CD4-positive, CD25-positive, alpha-beta regulatory T cell (primary cell): ENCODE results near the gene MYMK. TPM values are rescaled to one million over a fixed set of nuclear protein-coding genes. Genes with fewer than 3 reads are reported as not detected.

Experiments
- ATAC-seq, 2 donors: fragments of 150-1000 bp; cut with Tn5 transposase; one replicate each; pipeline ENCODE4 v1.10.0; 2021; ENCODE audit warnings: low read depth in 2 of 2, moderate number of reproducible peaks in 2 of 2, moderate library complexity in 1 of 2
- DNase-seq, 3 donors: peaks; one replicate each; pipeline versions ENCODE4 v3.0.0 to v3.0.0-alpha.2; 2012 to 2022; ENCODE audit warnings: mixed read lengths in 1 of 3
- H3K27ac ChIP-seq: one replicate; pipeline ENCODE4 v1.7.0; 2013; ENCODE audit warnings: mild to moderate bottlenecking, low read length; ENCODE audit not compliant: insufficient read depth, poor library complexity, severe bottlenecking
- H3K27me3 ChIP-seq: one replicate; pipeline ENCODE4 v1.7.0; 2013; ENCODE audit warnings: low read length; ENCODE audit not compliant: control insufficient read depth, insufficient read depth
- H3K36me3 ChIP-seq: one replicate; pipeline ENCODE4 v1.7.0; 2013; ENCODE audit warnings: mild to moderate bottlenecking, low read length, moderate library complexity; ENCODE audit not compliant: control insufficient read depth, insufficient read depth
- H3K4me1 ChIP-seq: 2 replicates; pipeline ENCODE4 v1.7.0; 2013; ENCODE audit warnings: mild to moderate bottlenecking, low read length; ENCODE audit not compliant: insufficient read depth, control insufficient read depth, poor library complexity, severe bottlenecking
- H3K4me3 ChIP-seq: one replicate; pipeline ENCODE4 v1.7.0; 2013; ENCODE audit warnings: low read depth, mild to moderate bottlenecking, low read length, moderate library complexity
- H3K9me3 ChIP-seq, 2 experiments: 1 replicate in 1 of 2; 2 replicates in 1 of 2; pipeline ENCODE4 v1.7.0; 2013; ENCODE audit warnings: low read length in 2 of 2, mild to moderate bottlenecking in 1 of 2, moderate library complexity in 1 of 2; ENCODE audit not compliant: control insufficient read depth in 2 of 2
- H3K27ac Mint-ChIP-seq, 3 donors: one replicate each; pipeline ENCODE4 v1.8.0; 2020 to 2022; ENCODE audit warnings: mild to moderate bottlenecking in 3 of 3, mixed read lengths in 3 of 3, moderate library complexity in 2 of 3
- H3K27me3 Mint-ChIP-seq: one replicate; pipeline ENCODE4 v1.8.0; 2022; ENCODE audit warnings: mild to moderate bottlenecking, mixed read lengths
- H3K36me3 Mint-ChIP-seq: one replicate; pipeline ENCODE4 v1.8.0; 2020; ENCODE audit warnings: mixed read lengths
- H3K4me1 Mint-ChIP-seq, 4 donors: one replicate each; pipeline ENCODE4 v1.8.0; 2020 to 2022; ENCODE audit warnings: mixed read lengths in 4 of 4, mild to moderate bottlenecking in 1 of 4
- H3K4me3 Mint-ChIP-seq, 4 donors: one replicate each; pipeline ENCODE4 v1.8.0; 2020 to 2022; ENCODE audit warnings: mild to moderate bottlenecking in 4 of 4, mixed read lengths in 4 of 4, moderate library complexity in 3 of 4
- H3K9me3 Mint-ChIP-seq, 7 donors: one replicate each; pipeline ENCODE4 v1.8.0; 2020 to 2022; ENCODE audit warnings: mixed read lengths in 7 of 7, mild to moderate bottlenecking in 3 of 7, moderate library complexity in 2 of 7
- polyA plus RNA-seq, 4 donors: library from polyadenylated mRNA; unstranded; fragments of 300-500 nt; fragmentation: Illumina TruSeq; gene quantifications; one replicate each; pipeline ENCODE4 v1.2.3, GENCODE V29; 2021
- total RNA-seq: library from RNA; stranded (reverse); gene quantifications from one replicate; pipeline ENCODE4 v1.2.3, GENCODE V29; 2022

The MYMK gene
- total and polyA plus RNA-seq, 5 donors from 2014 or later = not detected

DNA sequence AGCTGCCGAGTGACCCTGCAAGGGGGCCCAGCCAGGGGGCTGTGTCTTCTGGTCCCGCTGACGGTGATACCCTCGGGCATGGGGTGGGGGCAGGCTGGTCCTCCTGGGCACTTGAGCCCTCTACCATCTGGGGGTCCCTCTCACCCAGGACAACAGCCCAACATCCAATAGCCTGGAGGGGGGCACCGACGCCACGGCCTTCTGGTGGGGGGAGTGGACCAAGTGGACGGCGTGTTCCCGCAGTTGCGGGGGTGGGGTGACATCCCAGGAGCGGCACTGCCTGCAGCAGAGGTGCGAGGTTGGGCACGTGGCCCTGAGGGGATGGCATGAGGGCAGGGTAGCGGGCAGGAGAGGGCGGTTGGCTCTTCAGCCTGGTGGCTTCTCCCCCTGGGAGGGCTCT lies 12.5 kb upstream of the MYMK start:
- H3K4me1 Mint-ChIP-seq = peaks cover 0 to 9% (median 0%) of the 10 kb centered on the region in 4 donors
- H3K4me1 ChIP-seq = peaks cover 4% of the 10 kb centered on the region
- no peaks in the 10 kb centered on the region for H3K9me3 ChIP-seq
- H3K36me3 Mint-ChIP-seq = no peaks in the 10 kb centered on the region
- DNase-seq (no peak), ATAC-seq (no peak)
- peaks cover 0 to 1% (median 0%) of the 10 kb centered on the region in 7 donors for H3K9me3 Mint-ChIP-seq
- no peaks in the 10 kb centered on the region for H3K36me3 ChIP-seq
- H3K27ac ChIP-seq = no peak overlapping the region
- H3K4me3 ChIP-seq = no peak overlapping the region
- no peak overlapping the region for H3K27ac Mint-ChIP-seq
- no peak overlapping the region for H3K4me3 Mint-ChIP-seq
- H3K27me3 ChIP-seq = no peaks in the 10 kb centered on the region
- peaks cover 9% of the 10 kb centered on the region for H3K27me3 Mint-ChIP-seq

DNA sequence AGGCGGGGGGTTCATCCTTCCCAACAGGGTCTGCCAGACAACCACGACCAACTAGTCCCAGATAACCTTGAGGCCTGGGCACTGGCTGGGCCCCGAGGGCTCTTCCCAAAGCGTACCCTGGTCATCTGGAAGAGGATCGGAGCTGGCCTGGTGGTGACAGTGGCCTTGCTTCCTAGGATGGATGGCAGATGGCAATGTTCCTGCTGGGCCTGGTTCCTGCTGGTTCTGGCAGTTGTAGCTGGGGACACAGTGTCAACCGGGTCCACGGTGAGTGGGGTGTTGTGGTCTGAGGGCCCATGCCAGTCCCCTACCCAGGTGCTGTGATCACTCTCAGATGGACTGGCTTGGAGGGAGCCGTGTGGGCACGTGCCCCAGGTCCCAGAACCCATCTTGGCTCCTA lies 11.8 kb upstream of the MYMK start:
- H3K36me3 Mint-ChIP-seq = no peaks in the 10 kb centered on the region
- Histone ChIP-seq H3K9me3 (no peaks in the 10 kb centered on the region), H3K27ac (no peak overlapping the region), H3K36me3 (no peaks in the 10 kb centered on the region), H3K4me3 (no peak overlapping the region), H3K27me3 (no peaks in the 10 kb centered on the region), H3K4me1 (peaks cover 4% of the 10 kb centered on the region)
- ATAC-seq = no peak
- H3K4me3 Mint-ChIP-seq = no peak overlapping the region
- peaks cover 0 to 9% (median 0%) of the 10 kb centered on the region in 4 donors for H3K4me1 Mint-ChIP-seq
- H3K27ac Mint-ChIP-seq = no peak overlapping the region
- no peak for DNase-seq
- peaks cover 0 to 1% (median 0%) of the 10 kb centered on the region in 7 donors for H3K9me3 Mint-ChIP-seq
- H3K27me3 Mint-ChIP-seq = peaks cover 9% of the 10 kb centered on the region

DNA sequence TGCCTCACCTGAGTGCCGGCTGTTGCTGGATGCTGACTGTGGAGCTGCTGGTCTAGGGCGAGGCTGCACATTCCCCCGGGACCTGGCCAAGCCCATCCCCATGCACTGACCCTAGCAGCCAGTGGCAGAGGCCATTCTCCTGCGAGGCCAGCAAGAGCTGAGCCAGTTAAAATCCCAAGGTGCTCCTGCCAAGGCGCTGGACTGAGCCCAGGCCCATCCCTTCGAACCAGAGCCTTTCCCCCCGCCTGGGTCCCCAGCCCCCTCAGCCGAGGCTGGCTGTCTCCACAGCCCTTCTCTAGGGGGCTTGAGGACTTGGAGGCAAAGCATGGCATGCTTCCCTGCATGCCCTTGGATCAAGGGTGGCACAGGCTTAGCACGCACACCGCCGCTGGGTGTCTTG lies 11.3 kb upstream of the MYMK start:
- Histone ChIP-seq H3K36me3 (no peaks in the 10 kb centered on the region), H3K4me3 (no peak overlapping the region), H3K9me3 (no peaks in the 10 kb centered on the region), H3K4me1 (peaks cover 4% of the 10 kb centered on the region), H3K27ac (no peak overlapping the region), H3K27me3 (no peaks in the 10 kb centered on the region)
- DNase-seq = no peak
- no peaks in the 10 kb centered on the region for H3K36me3 Mint-ChIP-seq
- H3K27me3 Mint-ChIP-seq = peaks cover 9% of the 10 kb centered on the region
- ATAC-seq = no peak
- H3K27ac Mint-ChIP-seq = no peak overlapping the region
- no peak overlapping the region for H3K4me3 Mint-ChIP-seq
- H3K4me1 Mint-ChIP-seq = peaks cover 0 to 9% (median 0%) of the 10 kb centered on the region in 4 donors
- H3K9me3 Mint-ChIP-seq = peaks cover 0 to 1% (median 0%) of the 10 kb centered on the region in 7 donors

DNA sequence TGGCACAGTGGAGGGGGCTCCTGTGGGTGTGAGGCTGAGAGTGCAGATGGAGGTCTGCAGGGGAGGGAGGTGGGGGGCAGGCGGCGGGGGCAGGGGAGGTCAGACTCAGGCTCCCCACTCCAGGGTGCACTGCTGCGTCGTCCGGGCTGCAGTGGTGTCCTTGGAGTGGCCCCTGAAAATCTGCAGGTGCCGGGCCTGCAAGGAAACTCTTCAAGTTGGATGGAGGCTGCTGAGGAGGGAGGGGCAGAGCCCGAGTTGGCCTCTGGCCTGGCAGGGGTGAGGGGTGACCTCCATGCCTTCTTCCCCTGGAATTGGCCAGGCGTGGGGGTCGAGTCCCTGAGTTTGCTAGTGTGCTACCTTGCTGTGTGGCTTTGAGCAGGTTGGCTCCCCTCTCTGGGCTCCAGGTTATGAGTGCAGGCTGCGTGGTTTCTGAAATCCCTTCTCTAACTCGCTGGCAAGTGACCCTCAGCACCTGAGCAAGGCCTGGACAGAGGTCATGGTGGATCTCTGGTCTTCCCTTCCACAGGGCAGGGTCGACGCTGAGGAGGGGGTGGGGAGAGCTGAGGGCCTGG lies 10.6 kb upstream of the MYMK start:
- no peaks in the 10 kb centered on the region for H3K27me3 ChIP-seq
- H3K36me3 ChIP-seq = no peaks in the 10 kb centered on the region
- no peak overlapping the region for H3K4me3 ChIP-seq
- H3K27ac ChIP-seq = no peak overlapping the region
- no peak for ATAC-seq
- H3K4me1 ChIP-seq = peaks cover 4% of the 10 kb centered on the region
- DNase-seq = no peak
- Mint-ChIP-seq H3K4me3 (no peak overlapping the region), H3K27ac (no peak overlapping the region), H3K36me3 (no peaks in the 10 kb centered on the region), H3K4me1 (peaks cover 0 to 8% (median 0%) of the 10 kb centered on the region in 4 donors), H3K27me3 (peaks cover 9% of the 10 kb centered on the region), H3K9me3 (peaks cover 0 to 1% (median 0%) of the 10 kb centered on the region in 7 donors)
- H3K9me3 ChIP-seq = no peaks in the 10 kb centered on the region

DNA sequence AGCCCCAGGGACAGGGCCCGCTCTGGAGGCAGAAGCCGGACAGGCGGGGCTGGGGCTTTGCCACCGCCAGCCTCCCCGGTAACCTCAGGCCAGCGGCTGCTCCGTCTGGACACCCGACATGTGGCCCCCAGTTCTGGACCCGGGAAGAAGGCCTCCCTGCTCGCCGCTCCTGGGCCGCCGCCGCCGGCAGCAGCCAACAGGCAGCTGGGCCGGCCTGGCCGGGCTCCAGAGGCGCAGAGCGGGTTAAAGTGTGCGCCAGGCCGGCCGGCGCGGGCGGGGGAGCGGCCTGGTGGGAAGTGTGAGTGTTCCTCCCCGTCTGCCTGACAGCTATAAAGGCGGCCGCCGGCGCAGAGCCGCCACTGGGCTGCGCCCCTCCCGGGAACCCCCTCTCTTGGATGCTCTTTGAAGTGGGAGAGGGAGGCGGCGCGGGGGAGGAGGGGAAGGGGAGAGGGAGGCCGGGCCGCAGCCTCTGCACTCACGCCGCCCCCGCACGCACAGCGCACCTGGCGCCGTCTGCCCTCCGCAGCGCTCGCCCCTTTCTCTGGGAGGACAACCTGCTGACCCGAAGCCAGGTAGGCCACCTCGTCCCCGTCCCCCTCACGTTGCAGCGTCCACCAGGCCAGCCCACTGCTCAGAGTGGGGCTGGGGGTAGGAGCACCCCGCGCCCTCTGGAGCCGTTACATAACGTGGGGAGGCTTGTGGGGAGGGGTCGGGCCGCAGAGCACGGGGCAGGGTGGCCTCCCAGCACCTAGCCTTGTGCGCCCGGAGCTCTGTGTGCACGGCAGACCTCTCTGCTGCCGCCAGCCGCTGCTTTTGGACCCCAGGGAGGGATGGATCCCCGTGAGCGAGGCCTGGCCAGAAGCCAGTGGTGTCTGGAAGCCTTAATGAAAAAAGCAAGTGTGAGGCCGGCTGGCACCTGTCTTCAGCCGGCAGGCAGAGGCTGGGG lies 9.9 kb upstream of the MYMK start, which contains the start of gene ADAMTSL2:
TSS of gene ADAMTSL2 (plus strand) at position 359 of the 946 bp plus-strand sequence. CDS start 2,009 bp downstream, outside the sequence.
- Mint-ChIP-seq H3K36me3 (no peaks in the 10 kb centered on the region), H3K27ac (no peak within 1 kb of the TSS), H3K9me3 (peaks cover 0 to 1% (median 0%) of the 10 kb centered on the region in 7 donors), H3K4me3 (peak within 1 kb of the TSS in 2 of 4 donors; percentile 5 to 51), H3K27me3 (peaks cover 9% of the 10 kb centered on the region), H3K4me1 (peaks cover 0 to 7% (median 0%) of the 10 kb centered on the region in 4 donors)
- Histone ChIP-seq H3K27ac (no peak within 1 kb of the TSS), H3K9me3 (no peaks in the 10 kb centered on the region), H3K4me1 (peaks cover 4% of the 10 kb centered on the region), H3K4me3 (no peak within 1 kb of the TSS), H3K27me3 (no peaks in the 10 kb centered on the region), H3K36me3 (no peaks in the 10 kb centered on the region)
- ATAC-seq (peak in 1 of 2 donors; percentile 30), DNase-seq (peak in 2 of 3 donors; percentile 8 to 20)

DNA sequence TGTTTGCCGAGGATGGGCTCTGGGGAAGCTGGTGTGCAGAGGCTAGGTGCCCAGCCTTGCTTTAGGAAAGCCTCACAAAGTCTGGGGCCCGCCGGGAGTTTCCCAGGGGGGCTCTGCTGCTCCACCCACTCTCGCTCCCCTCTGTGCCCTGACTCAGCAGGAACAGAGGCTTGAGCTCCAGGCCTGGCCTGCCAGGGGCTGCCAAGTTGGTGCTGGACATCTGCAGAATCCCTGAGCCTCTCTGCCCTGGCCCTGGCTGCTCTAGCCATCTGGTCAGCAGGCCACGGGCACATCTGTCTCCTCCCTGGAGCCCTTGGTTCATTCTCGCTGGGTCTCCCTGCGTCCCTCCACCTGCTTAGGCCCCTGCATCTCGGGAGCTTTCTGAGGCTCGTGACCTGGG lies 9.1 kb upstream of the MYMK start:
- H3K27me3 ChIP-seq = no peaks in the 10 kb centered on the region
- Mint-ChIP-seq H3K27ac (no peak overlapping the region), H3K4me1 (peaks cover 0 to 7% (median 0%) of the 10 kb centered on the region in 4 donors)

DNA sequence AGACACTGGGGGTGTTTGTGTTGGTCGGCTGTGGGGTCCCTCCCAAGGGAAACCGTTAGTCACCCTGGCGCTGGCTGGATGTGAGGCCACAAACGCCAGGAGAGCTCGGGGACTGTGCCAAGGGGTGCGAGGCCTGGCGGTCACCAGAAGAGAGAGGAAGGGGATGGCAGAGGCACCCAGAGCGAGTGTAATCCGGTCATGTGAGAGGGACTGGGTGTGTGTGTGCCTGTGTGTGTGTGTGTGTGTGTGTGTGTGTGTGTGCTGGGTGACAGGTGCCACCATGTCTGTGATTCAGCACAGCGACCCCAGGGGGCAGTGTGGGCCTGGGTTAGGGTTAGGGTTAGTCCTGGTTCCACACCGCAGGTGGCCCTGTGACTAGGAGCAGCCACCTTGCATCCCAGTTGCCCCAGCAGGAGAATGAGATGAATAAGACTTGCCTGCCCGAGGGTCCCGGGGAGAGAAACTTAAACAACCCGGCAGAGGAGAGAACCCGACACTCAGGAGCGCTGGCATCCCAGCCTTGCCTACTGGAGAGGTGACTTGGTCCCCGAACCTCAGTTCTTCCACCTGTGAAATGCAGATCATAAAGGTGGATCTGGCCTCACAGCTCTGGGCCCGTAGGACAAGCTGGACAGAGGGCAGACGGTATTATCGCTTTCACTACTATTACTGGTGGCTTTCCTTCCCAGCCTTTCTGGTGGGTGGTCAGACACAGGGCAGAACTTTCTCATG lies 8.3 kb upstream of the MYMK start:
- peak overlapping the region in 3 of 4 donors; percentile 5 to 51 (median 19) for H3K4me3 Mint-ChIP-seq
- Histone ChIP-seq H3K9me3 (no peaks in the 10 kb centered on the region), H3K4me3 (no peak overlapping the region), H3K27ac (no peak overlapping the region), H3K4me1 (peaks cover 4% of the 10 kb centered on the region), H3K27me3 (no peaks in the 10 kb centered on the region), H3K36me3 (no peaks in the 10 kb centered on the region)
- H3K9me3 Mint-ChIP-seq = peaks cover 0 to 1% (median 0%) of the 10 kb centered on the region in 7 donors
- DNase-seq (peak; percentile 36 to 69 (median 60)), ATAC-seq (peak; percentile 44 to 46)
- H3K4me1 Mint-ChIP-seq = peaks cover 0 to 7% (median 0%) of the 10 kb centered on the region in 4 donors
- H3K27ac Mint-ChIP-seq = no peak overlapping the region
- peaks cover 9% of the 10 kb centered on the region for H3K27me3 Mint-ChIP-seq
- no peaks in the 10 kb centered on the region for H3K36me3 Mint-ChIP-seq

More for the DNA sequence above, 9.1 kb upstream of the MYMK start:
- no peak for DNase-seq
- Histone ChIP-seq H3K9me3 (no peaks in the 10 kb centered on the region), H3K4me3 (no peak overlapping the region), H3K4me1 (peaks cover 4% of the 10 kb centered on the region), H3K27ac (no peak overlapping the region), H3K36me3 (no peaks in the 10 kb centered on the region)
- no peaks in the 10 kb centered on the region for H3K36me3 Mint-ChIP-seq
- peaks cover 0 to 1% (median 0%) of the 10 kb centered on the region in 7 donors for H3K9me3 Mint-ChIP-seq
- no peak overlapping the region for H3K4me3 Mint-ChIP-seq
- ATAC-seq = no peak
- peaks cover 9% of the 10 kb centered on the region for H3K27me3 Mint-ChIP-seq
